Mesendoderm (in vitro differentiated cells): ENCODE data around the gene CALM3. TPM values are rescaled to one million over a fixed set of nuclear protein-coding genes. Genes with fewer than 3 reads are reported as not detected.
"Not testable (repeated sequence)": the region's sequence is repeated elsewhere in the genome, so short reads cannot be mapped to it uniquely, and the experiment has no call there.

Source experiments
- DNase-seq: peaks from one replicate; pipeline ENCODE4 v3.0.0; 2013
- H2AK5ac ChIP-seq: 2 replicates; pipeline ENCODE4 v1.6.1; 2013; ENCODE audit warnings: low read length, inconsistent platforms
- H2BK120ac ChIP-seq: 2 replicates; pipeline ENCODE4 v1.6.1; 2013; ENCODE audit warnings: low read depth, mild to moderate bottlenecking, low read length, moderate library complexity, mixed read lengths
- H2BK15ac ChIP-seq: replicated peaks from 2 replicates; pipeline ENCODE4 v1.6.1; 2013; ENCODE audit warnings: low read depth, mild to moderate bottlenecking, moderate library complexity
- H2BK5ac ChIP-seq: 2 replicates; pipeline ENCODE4 v1.6.1; 2013; ENCODE audit warnings: low read length, inconsistent platforms
- H3K18ac ChIP-seq: 2 replicates; pipeline ENCODE4 v1.6.1; 2013; ENCODE audit warnings: mild to moderate bottlenecking, low read length, mixed read lengths
- H3K23ac ChIP-seq: one replicate; pipeline ENCODE4 v1.6.1; 2013; ENCODE audit warnings: low read length
- H3K27ac ChIP-seq: 2 replicates; pipeline ENCODE4 v1.5.1; 2013; ENCODE audit warnings: low read depth, mild to moderate bottlenecking, inconsistent platforms, low read length, moderate library complexity
- H3K27me3 ChIP-seq: 2 replicates; pipeline ENCODE4 v1.6.1; 2013; ENCODE audit warnings: low read length, control low read depth, mild to moderate bottlenecking, inconsistent platforms; ENCODE audit not compliant: insufficient read depth, poor library complexity
- H3K36me3 ChIP-seq: 2 replicates; pipeline ENCODE4 v1.6.1; 2013; ENCODE audit warnings: low read length, inconsistent platforms; ENCODE audit not compliant: control insufficient read depth, insufficient read depth
- H3K4ac ChIP-seq: one replicate; pipeline ENCODE4 v1.6.1; 2013; ENCODE audit warnings: low read depth, mild to moderate bottlenecking, low read length, moderate library complexity
- H3K4me1 ChIP-seq: 2 replicates; pipeline ENCODE4 v1.6.1; 2013; ENCODE audit warnings: low read depth, low read length, inconsistent platforms; ENCODE audit not compliant: control insufficient read depth
- H3K4me2 ChIP-seq: 2 replicates; pipeline ENCODE4 v1.6.1; 2013; ENCODE audit warnings: low read length
- H3K4me3 ChIP-seq: 2 replicates; pipeline ENCODE4 v1.5.1; 2013; ENCODE audit warnings: mild to moderate bottlenecking, low read length
- H3K56ac ChIP-seq: one replicate; pipeline ENCODE4 v1.6.1; 2013; ENCODE audit warnings: low read length
- H3K79me1 ChIP-seq: 2 replicates; pipeline ENCODE4 v1.6.1; 2013; ENCODE audit warnings: low read length, inconsistent platforms
- H3K79me2 ChIP-seq: 2 replicates; pipeline ENCODE4 v1.6.1; 2013; ENCODE audit warnings: mild to moderate bottlenecking, low read length; ENCODE audit not compliant: control insufficient read depth, insufficient read depth
- H3K9ac ChIP-seq: 2 replicates; pipeline ENCODE4 v1.6.1; 2013; ENCODE audit warnings: low read length, inconsistent platforms
- H4K5ac ChIP-seq: one replicate; pipeline ENCODE4 v1.6.1; 2013; ENCODE audit warnings: low read length
- H4K8ac ChIP-seq: one replicate; pipeline ENCODE4 v1.6.1; 2013; ENCODE audit warnings: low read depth, mild to moderate bottlenecking, control low read depth, low read length, moderate library complexity
- WGBS: extraction: QIAGEN DNeasy Blood & Tissue Kit; methylation state at CpG from one replicate; pipeline ENCODE4 v1.1.7; 2013; ENCODE audit warnings: low lambda C conversion rate, missing lambda C conversion rate; ENCODE audit not compliant: insufficient coverage; ENCODE audit errors: extremely low coverage; 5-methylcytosine and 5-hydroxymethylcytosine counted together
- polyA plus RNA-seq, 2 experiments: library from polyadenylated mRNA; stranded (reverse); fragments of 200-250 nt; gene quantifications; one replicate each; pipeline ENCODE4 v1.2.3, GENCODE V29; 2013

CALM3 gene
- 240 TPM for polyA plus RNA-seq (2013, experiment 1 of 2)
- 237 TPM for polyA plus RNA-seq (2013, experiment 2 of 2)

DNA sequence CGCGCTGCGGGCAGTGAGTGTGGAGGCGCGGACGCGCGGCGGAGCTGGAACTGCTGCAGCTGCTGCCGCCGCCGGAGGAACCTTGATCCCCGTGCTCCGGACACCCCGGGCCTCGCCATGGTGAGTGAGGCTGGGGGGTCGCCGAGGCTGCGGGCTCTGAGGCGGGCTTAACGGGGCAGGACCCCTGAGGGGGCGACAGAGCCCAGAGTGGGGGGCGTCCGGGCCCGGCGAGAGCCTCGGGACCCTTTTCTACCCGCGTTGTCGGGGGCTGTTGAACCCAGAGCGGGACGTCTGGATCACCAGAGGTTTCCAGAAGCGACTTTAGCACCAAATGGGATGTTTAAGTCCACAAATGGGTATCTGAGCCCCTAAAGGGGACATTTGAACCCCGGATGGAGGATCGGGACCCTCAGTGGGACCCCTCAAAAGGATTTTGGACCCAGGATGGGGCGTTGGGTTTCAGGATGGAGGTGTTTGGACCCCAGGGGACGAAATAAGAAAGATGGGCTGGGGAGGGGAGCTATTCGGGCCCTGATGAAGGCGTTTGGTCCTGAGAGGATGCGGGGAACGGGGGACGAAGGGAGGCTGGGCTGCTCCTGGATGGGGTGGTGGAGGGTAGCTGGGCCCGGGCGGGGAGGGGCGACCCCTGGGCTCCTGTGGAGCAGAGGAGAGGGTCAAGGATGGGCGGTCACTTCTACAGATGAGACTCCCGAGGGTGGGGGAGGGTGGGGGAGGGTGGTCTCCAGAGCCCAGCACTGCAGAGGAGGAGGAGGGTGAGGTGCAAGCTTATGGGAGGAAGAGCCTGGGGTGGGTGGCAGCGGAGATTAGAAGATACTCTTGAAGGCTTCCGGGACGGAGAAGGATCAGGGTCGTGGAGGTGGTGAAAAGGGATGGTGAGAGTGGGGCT, at the start of gene CALM3:
CALM3 (plus strand) TSS at position 13 of the 907 bp plus-strand sequence; CDS start at position 118, 105 bp downstream.
- Histone ChIP-seq H2BK5ac (peak within 1 kb of the TSS; percentile 97), H3K79me1 (peaks cover 21% of the 10 kb centered on the region), H3K27me3 (no peaks in the 10 kb centered on the region), H3K9ac (peak within 1 kb of the TSS; percentile 99), H4K5ac (no peak within 1 kb of the TSS), H3K23ac (no peak within 1 kb of the TSS), H3K79me2 (peaks cover 51% of the 10 kb centered on the region), H4K8ac (peak within 1 kb of the TSS; percentile 7), H3K18ac (peak within 1 kb of the TSS; percentile 99), H2BK120ac (peak within 1 kb of the TSS; percentile 92), H2AK5ac (no peak within 1 kb of the TSS), H3K4me2 (peak within 1 kb of the TSS; percentile 79), H3K27ac (peak within 1 kb of the TSS; percentile 72), H3K36me3 (peaks cover 4% of the 10 kb centered on the region), H3K4me3 (peak within 1 kb of the TSS; percentile 99), H3K4me1 (peaks cover 11% of the 10 kb centered on the region), H3K56ac (peak within 1 kb of the TSS; percentile 96), H2BK15ac (no peak within 1 kb of the TSS), H3K4ac (peak within 1 kb of the TSS; percentile 98)
- DNase-seq, result no peak
- WGBS, result no CpG with 5 or more reads among the region's 51 CpGs

DNA sequence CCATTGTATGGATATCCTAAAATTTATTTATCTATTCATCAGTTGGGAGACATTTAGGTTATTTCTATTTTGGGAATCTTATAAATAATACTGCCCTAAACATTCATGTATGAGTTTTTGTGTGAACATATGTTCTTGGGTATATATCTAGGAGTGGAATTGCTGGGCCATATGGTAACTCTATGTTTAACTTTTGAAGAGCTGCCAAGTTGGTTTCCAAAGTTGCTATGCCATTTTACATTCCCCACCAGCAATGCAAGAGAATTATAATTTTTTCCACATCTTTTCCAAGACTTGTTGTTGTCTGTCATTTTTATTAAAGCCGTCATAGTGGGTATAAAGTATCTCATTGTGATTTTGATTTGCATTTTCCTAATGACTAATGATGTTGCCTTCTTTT, 48.2 kb upstream of the CALM3 start:
- no peak for DNase-seq
- Histone ChIP-seq H3K27me3 (no peaks in the 10 kb centered on the region), H4K5ac (no peak overlapping the region), H3K36me3 (no peaks in the 10 kb centered on the region), H3K4me2 (no peak overlapping the region), H3K4ac (no peak overlapping the region), H2BK15ac (no peak overlapping the region), H3K56ac (no peak overlapping the region), H3K27ac (no peak overlapping the region), H4K8ac (no peak overlapping the region), H3K79me1 (no peaks in the 10 kb centered on the region), H3K23ac (no peak overlapping the region), H2BK5ac (no peak overlapping the region), H3K79me2 (no peaks in the 10 kb centered on the region), H3K18ac (no peak overlapping the region), H2BK120ac (no peak overlapping the region), H2AK5ac (no peak overlapping the region), H3K4me3 (no peak overlapping the region), H3K4me1 (no peaks in the 10 kb centered on the region), H3K9ac (no peak overlapping the region)
- no CpG with 5 or more reads among the region's 1 CpG for whole genome bisulfite sequencing

GRCh38 chr19:46554161-46554560, 47.0 kb upstream of the CALM3 start:
- no peak overlapping the region for H3K9ac ChIP-seq
- WGBS, result no CpG with 5 or more reads among the region's 1 CpG
- H3K27me3 ChIP-seq, result no peaks in the 10 kb centered on the region
- H2AK5ac ChIP-seq, result no peak overlapping the region
- H3K4ac ChIP-seq, result no peak overlapping the region
- DNase-seq, result no peak
- H3K27ac ChIP-seq, result no peak overlapping the region
- no peaks in the 10 kb centered on the region for H3K79me2 ChIP-seq
- H3K4me1 ChIP-seq, result no peaks in the 10 kb centered on the region
- H2BK120ac ChIP-seq, result no peak overlapping the region
- H3K18ac ChIP-seq, result no peak overlapping the region
- H4K8ac ChIP-seq, result no peak overlapping the region
- H3K23ac ChIP-seq, result no peak overlapping the region
- H3K4me2 ChIP-seq, result no peak overlapping the region
- H4K5ac ChIP-seq, result no peak overlapping the region
- H3K79me1 ChIP-seq, result no peaks in the 10 kb centered on the region
- H3K4me3 ChIP-seq, result no peak overlapping the region
- no peak overlapping the region for H3K56ac ChIP-seq
- H2BK15ac ChIP-seq, result no peak overlapping the region
- no peaks in the 10 kb centered on the region for H3K36me3 ChIP-seq
- H2BK5ac ChIP-seq, result no peak overlapping the region

GRCh38 chr19:46555628-46556280, 45.4 kb upstream of the CALM3 start:
- Histone ChIP-seq H2AK5ac (no peak overlapping the region), H2BK5ac (no peak overlapping the region), H3K9ac (no peak overlapping the region), H3K4me1 (no peaks in the 10 kb centered on the region), H3K4ac (no peak overlapping the region), H4K8ac (no peak overlapping the region), H3K4me3 (no peak overlapping the region), H3K4me2 (no peak overlapping the region), H3K27ac (no peak overlapping the region), H3K23ac (no peak overlapping the region), H3K79me2 (no peaks in the 10 kb centered on the region), H3K18ac (no peak overlapping the region), H2BK120ac (no peak overlapping the region), H3K79me1 (no peaks in the 10 kb centered on the region), H3K56ac (no peak overlapping the region), H4K5ac (no peak overlapping the region), H2BK15ac (no peak overlapping the region), H3K27me3 (no peaks in the 10 kb centered on the region), H3K36me3 (no peaks in the 10 kb centered on the region)
- no CpG with 5 or more reads among the region's 2 CpGs for WGBS
- DNase-seq, result no peak

DNA sequence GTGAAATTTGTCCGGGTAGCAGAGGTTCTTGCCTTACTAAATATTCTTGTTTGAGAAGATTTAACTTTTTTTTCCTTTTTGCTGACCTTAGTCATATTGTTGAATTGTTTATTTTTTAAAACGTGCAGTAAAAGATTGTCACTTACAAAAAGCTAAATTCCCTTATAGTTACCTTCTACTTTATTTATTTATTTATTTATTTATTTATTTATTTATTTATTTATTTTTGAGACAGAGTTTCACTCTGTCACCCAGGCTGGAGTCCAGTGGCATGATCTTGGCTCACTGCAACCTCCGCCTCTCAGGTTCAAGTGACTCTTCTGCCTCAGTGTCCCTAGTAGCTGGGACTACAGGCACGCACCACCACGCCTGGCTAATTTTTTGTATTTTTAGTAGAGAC, 44.7 kb upstream of the CALM3 start:
- no CpG with 5 or more reads among the region's 5 CpGs for WGBS
- not testable (repeated sequence) for H3K4me1 ChIP-seq, H3K27ac ChIP-seq, H4K8ac ChIP-seq, H2BK120ac ChIP-seq, H3K4me2 ChIP-seq, H3K27me3 ChIP-seq, H3K18ac ChIP-seq, H3K36me3 ChIP-seq, H2AK5ac ChIP-seq, H3K79me2 ChIP-seq, DNase-seq, H3K9ac ChIP-seq, H3K79me1 ChIP-seq, H3K4ac ChIP-seq, H4K5ac ChIP-seq, H2BK5ac ChIP-seq, H2BK15ac ChIP-seq, H3K4me3 ChIP-seq, H3K23ac ChIP-seq, H3K56ac ChIP-seq
